SK-N-SH (cell line): ENCODE results near the gene NT5DC3. TPM values are rescaled to one million over a fixed set of nuclear protein-coding genes. Genes with fewer than 3 reads are reported as not detected.

Source experiments
- CTCF ChIA-PET: fragments of 300-600, 350-600 bp; formaldehyde crosslinking; extraction: SDS; loops from one replicate; lab custom pipeline; 2021; lab: Yijun Ruan, JAX
- POLR2A ChIA-PET: fragments of 350-600 bp; sonication (Branson Sonifier 250); formaldehyde crosslinking; extraction: SDS; loops from one replicate; lab custom pipeline; 2020; ENCODE audit warnings: antibody characterized with exemption, inconsistent platforms; lab: Yijun Ruan, JAX
- DNase-seq: peaks from one replicate; pipeline ENCODE4 v3.0.0; 2012
- H2AFZ ChIP-seq: fragments of 200-600 bp; sonication (generic); 2 replicates; pipeline ENCODE4 v1.8.1; 2016; ENCODE audit warnings: antibody characterized with exemption, mild to moderate bottlenecking, low read depth
- H3F3A ChIP-seq: fragments of 200-600 bp; sonication (generic); replicated peaks from 2 replicates; pipeline ENCODE3; 2016; ENCODE audit warnings: antibody characterized with exemption, mild to moderate bottlenecking; ENCODE audit not compliant: insufficient read depth
- H3K27ac ChIP-seq, 2 experiments: fragments of 200-500 bp in 1 of 2; fragments of 200-600 bp in 1 of 2; sonication (Bioruptor generic) in 1 of 2; sonication (generic), shearing (Covaris generic) in 1 of 2; 2 replicates each; pipeline versions ENCODE4 v1.5.1 to v1.6.1; 2014 to 2016; ENCODE audit warnings: low read depth in 2 of 2, inconsistent platforms in 1 of 2, low read length in 1 of 2, mild to moderate bottlenecking in 1 of 2, mixed read lengths in 1 of 2
- H3K27me3 ChIP-seq: fragments of 200-600 bp; sonication (generic), shearing (Covaris generic); 2 replicates; pipeline ENCODE4 v1.6.1; 2016; ENCODE audit warnings: mixed run types; ENCODE audit not compliant: insufficient read depth
- H3K36me3 ChIP-seq, 2 experiments: fragments of 200-500 bp in 1 of 2; fragments of 200-600 bp in 1 of 2; sonication (Bioruptor generic) in 1 of 2; sonication (generic) in 1 of 2; replicated peaks in 1 of 2; 2 replicates each; pipeline versions ENCODE3 to v1.5.1; 2014 to 2016; ENCODE audit warnings: low read length in 1 of 2, mild to moderate bottlenecking in 1 of 2; ENCODE audit not compliant: insufficient read depth in 2 of 2, control insufficient read depth in 1 of 2
- H3K4me1 ChIP-seq, 2 experiments: fragments of 200-500 bp in 1 of 2; fragments of 200-600 bp in 1 of 2; sonication (Bioruptor generic) in 1 of 2; sonication (generic), shearing (Covaris generic) in 1 of 2; 2 replicates each; pipeline versions ENCODE4 v1.5.1 to v1.6.1; 2014 to 2016; ENCODE audit warnings: low read depth in 1 of 2, low read length in 1 of 2, mixed run types in 1 of 2; ENCODE audit not compliant: insufficient read depth in 2 of 2, control insufficient read depth in 1 of 2
- H3K4me2 ChIP-seq: fragments of 200-600 bp; sonication (generic), shearing (Covaris generic); 2 replicates; pipeline ENCODE4 v1.6.1; 2017; ENCODE audit warnings: mixed run types
- H3K4me3 ChIP-seq, 2 experiments: fragments of 200-500 bp in 1 of 2; fragments of 200-600 bp in 1 of 2; sonication (Bioruptor generic) in 1 of 2; sonication (generic), shearing (Covaris generic) in 1 of 2; 2 replicates each; pipeline versions ENCODE4 v1.5.1 to v1.8.1; 2014 to 2016; ENCODE audit warnings: low read depth in 2 of 2, inconsistent platforms in 1 of 2, low read length in 1 of 2, mild to moderate bottlenecking in 1 of 2, mixed read lengths in 1 of 2, moderate library complexity in 1 of 2
- H3K79me2 ChIP-seq: fragments of 200-600 bp; sonication (generic); 2 replicates; pipeline ENCODE4 v1.8.1; 2017; ENCODE audit warnings: mild to moderate bottlenecking; ENCODE audit not compliant: insufficient read depth
- H3K9ac ChIP-seq: fragments of 200-600 bp; sonication (generic); 2 replicates; pipeline ENCODE4 v1.6.1; 2017; ENCODE audit warnings: mixed run types
- H3K9me2 ChIP-seq: fragments of 200-600 bp; sonication (generic); 2 replicates; pipeline ENCODE4 v1.6.1; 2017; ENCODE audit warnings: mixed run types
- H3K9me3 ChIP-seq: fragments of 200-600 bp; sonication (generic); 2 replicates; pipeline ENCODE4 v1.6.1; 2017; ENCODE audit warnings: mixed run types, mild to moderate bottlenecking, moderate library complexity
- H4K20me1 ChIP-seq: fragments of 200-600 bp; sonication (generic); 2 replicates; pipeline ENCODE4 v1.6.1; 2017; ENCODE audit warnings: mild to moderate bottlenecking, mixed run types; ENCODE audit not compliant: insufficient read depth
- EP300 ChIP-seq, 2 experiments: IDR thresholded peaks; 2 replicates each; pipeline versions ENCODE4 v1.4.0 to v1.6.1; 2012; ENCODE audit warnings: borderline replicate concordance in 1 of 2, low read depth in 1 of 2, low read length in 1 of 2
- FOSL2 ChIP-seq: IDR thresholded peaks from 2 replicates; pipeline ENCODE4 v1.4.0; 2012; ENCODE audit warnings: low read depth, mild to moderate bottlenecking, moderate library complexity, borderline replicate concordance
- FOXJ3 ChIP-seq: sonication (generic); formaldehyde crosslinking; IDR thresholded peaks from 2 replicates; pipeline ENCODE4 v1.5.1; 2020; ENCODE audit warnings: mild to moderate bottlenecking, missing genetic modification reagents
- FOXM1 ChIP-seq: IDR thresholded peaks from 2 replicates; pipeline ENCODE4 v1.4.0; 2012; ENCODE audit warnings: low read depth, mild to moderate bottlenecking
- GABPA ChIP-seq: IDR thresholded peaks from 2 replicates; pipeline ENCODE4 v1.4.0; 2012; ENCODE audit warnings: low read depth, mild to moderate bottlenecking
- GATA2 ChIP-seq: sonication (generic); formaldehyde crosslinking; IDR thresholded peaks from 2 replicates; pipeline ENCODE4 v1.5.0; 2020; ENCODE audit warnings: mild to moderate bottlenecking, missing genetic modification reagents
- JUND ChIP-seq: IDR thresholded peaks from 2 replicates; pipeline ENCODE4 v1.4.0; 2012
- MEF2A ChIP-seq: IDR thresholded peaks from 2 replicates; pipeline ENCODE4 v1.4.0; 2012; ENCODE audit warnings: low read depth, borderline replicate concordance
- NFIC ChIP-seq: IDR thresholded peaks from 2 replicates; pipeline ENCODE4 v1.4.0; 2012; ENCODE audit warnings: borderline replicate concordance
- POLR2AphosphoS5 ChIP-seq: IDR thresholded peaks from 2 replicates; pipeline ENCODE4 v1.6.1; 2012; ENCODE audit warnings: low read depth, low read length
- RAD21 ChIP-seq: IDR thresholded peaks from 2 replicates; pipeline ENCODE4 v1.6.1; 2012; ENCODE audit warnings: mild to moderate bottlenecking, low read length
- RFX5 ChIP-seq: IDR thresholded peaks from 2 replicates; pipeline ENCODE4 v1.6.1; 2012; ENCODE audit warnings: mild to moderate bottlenecking, improper control_type of control experiment, low read length
- SIN3A ChIP-seq: IDR thresholded peaks from 2 replicates; pipeline ENCODE4 v1.6.1; 2012; ENCODE audit warnings: low read depth, mild to moderate bottlenecking, low read length, moderate library complexity, borderline replicate concordance
- SMC3 ChIP-seq: IDR thresholded peaks from 2 replicates; pipeline ENCODE4 v1.6.1; 2012; ENCODE audit warnings: low read depth, low read length, improper control_type of control experiment
- TAF1 ChIP-seq: IDR thresholded peaks from 2 replicates; pipeline ENCODE4 v1.6.1; 2012; ENCODE audit warnings: low read depth, mild to moderate bottlenecking, low read length, moderate library complexity, borderline replicate concordance
- TCF12 ChIP-seq: IDR thresholded peaks from 2 replicates; pipeline ENCODE4 v1.4.0; 2012
- TEAD4 ChIP-seq: IDR thresholded peaks from 2 replicates; pipeline ENCODE4 v1.4.0; 2012; ENCODE audit warnings: mild to moderate bottlenecking, borderline replicate concordance; ENCODE audit not compliant: insufficient read depth
- YY1 ChIP-seq: IDR thresholded peaks from 2 replicates; pipeline ENCODE4 v1.4.0; 2012; ENCODE audit warnings: low read depth, mild to moderate bottlenecking
- WGBS: methylation state at CpG from one replicate; pipeline ENCODE4 v1.1.6; 2017; ENCODE audit warnings: low lambda C conversion rate; 5-methylcytosine and 5-hydroxymethylcytosine counted together
- polyA plus RNA-seq, 3 experiments: library from polyadenylated mRNA; depleted of rRNA; stranded (reverse); fragments of >200 nt; gene quantifications; 2 replicates each; pipeline ENCODE4 v1.2.3, GENCODE V29; 2012
- TF ChIP-seq, protein P1 (sequence below): fragments of 200-600 bp; sonication (generic); IDR thresholded peaks from 2 replicates; pipeline ENCODE4 v1.6.1; 2017; ENCODE audit warnings: antibody characterized with exemption, mild to moderate bottlenecking, moderate library complexity
- TF ChIP-seq, protein P2 (sequence below): fragments of 150-350 bp; IDR thresholded peaks from 2 replicates; pipeline ENCODE4 v1.6.1; 2017; ENCODE audit warnings: antibody characterized with exemption, low read length, low read depth, borderline replicate concordance
- TF ChIP-seq, protein P3 (sequence below): IDR thresholded peaks from 2 replicates; pipeline ENCODE4 v1.4.0; 2012; ENCODE audit warnings: low read depth, borderline replicate concordance
- TF ChIP-seq, protein P4 (sequence below): IDR thresholded peaks from 2 replicates; pipeline ENCODE4; 2012
- TF ChIP-seq, protein P5 (sequence below): IDR thresholded peaks from 2 replicates; pipeline ENCODE4 v1.4.0; 2012; ENCODE audit warnings: low read depth, borderline replicate concordance

The NT5DC3 gene
- polyA plus RNA-seq, 1 of the 3 experiments (the other 2 are of a cell fraction), result 11.0 TPM

DNA sequence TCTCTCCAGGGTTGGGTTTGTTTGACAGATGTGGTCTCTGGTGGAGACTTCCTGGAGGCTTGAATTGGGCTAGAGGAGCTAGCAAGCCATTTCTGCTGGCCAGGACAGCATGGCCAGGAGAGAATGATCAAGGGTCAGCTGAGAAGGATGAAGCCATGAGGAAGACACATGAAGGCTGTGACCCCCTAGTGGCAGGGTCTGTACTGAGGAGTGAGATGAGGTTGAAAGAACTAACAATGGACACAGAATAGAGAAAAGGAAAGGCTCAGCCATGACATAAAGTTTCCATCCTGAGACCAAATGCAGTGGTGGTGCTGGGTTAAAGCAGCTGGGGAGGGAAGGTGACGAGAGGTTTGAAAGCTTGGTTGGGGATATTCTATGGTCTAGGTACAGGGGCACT lies 89.9 kb downstream of the NT5DC3 start:
- WGBS, result 53% methylated on average over 1 of the region's 1 CpG
- no peaks in the 10 kb centered on the region for H3K9me3 ChIP-seq
- no peak for TF ChIP-seq TEAD4
- no peak for TF ChIP-seq NFIC
- no peak for TF ChIP-seq FOXJ3 (CRISPR knock-in tag)
- TF ChIP-seq SMC3, result no peak
- TF ChIP-seq, protein P1, sequence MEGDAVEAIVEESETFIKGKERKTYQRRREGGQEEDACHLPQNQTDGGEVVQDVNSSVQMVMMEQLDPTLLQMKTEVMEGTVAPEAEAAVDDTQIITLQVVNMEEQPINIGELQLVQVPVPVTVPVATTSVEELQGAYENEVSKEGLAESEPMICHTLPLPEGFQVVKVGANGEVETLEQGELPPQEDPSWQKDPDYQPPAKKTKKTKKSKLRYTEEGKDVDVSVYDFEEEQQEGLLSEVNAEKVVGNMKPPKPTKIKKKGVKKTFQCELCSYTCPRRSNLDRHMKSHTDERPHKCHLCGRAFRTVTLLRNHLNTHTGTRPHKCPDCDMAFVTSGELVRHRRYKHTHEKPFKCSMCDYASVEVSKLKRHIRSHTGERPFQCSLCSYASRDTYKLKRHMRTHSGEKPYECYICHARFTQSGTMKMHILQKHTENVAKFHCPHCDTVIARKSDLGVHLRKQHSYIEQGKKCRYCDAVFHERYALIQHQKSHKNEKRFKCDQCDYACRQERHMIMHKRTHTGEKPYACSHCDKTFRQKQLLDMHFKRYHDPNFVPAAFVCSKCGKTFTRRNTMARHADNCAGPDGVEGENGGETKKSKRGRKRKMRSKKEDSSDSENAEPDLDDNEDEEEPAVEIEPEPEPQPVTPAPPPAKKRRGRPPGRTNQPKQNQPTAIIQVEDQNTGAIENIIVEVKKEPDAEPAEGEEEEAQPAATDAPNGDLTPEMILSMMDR, result no peak; the same call in 1 of the 2 replicates
- TF ChIP-seq, protein P2, sequence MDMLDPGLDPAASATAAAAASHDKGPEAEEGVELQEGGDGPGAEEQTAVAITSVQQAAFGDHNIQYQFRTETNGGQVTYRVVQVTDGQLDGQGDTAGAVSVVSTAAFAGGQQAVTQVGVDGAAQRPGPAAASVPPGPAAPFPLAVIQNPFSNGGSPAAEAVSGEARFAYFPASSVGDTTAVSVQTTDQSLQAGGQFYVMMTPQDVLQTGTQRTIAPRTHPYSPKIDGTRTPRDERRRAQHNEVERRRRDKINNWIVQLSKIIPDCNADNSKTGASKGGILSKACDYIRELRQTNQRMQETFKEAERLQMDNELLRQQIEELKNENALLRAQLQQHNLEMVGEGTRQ, result no peak
- no peaks in the 10 kb centered on the region for H3K27me3 ChIP-seq
- CTCF ChIA-PET, result interaction anchor here (0.8 to 1.4 kb wide), 5 partner anchors 15 to 176 kb away, joined by 3 to 5 read pairs (median 3); no protein-coding TSS in a partner anchor
- no peaks in the 10 kb centered on the region for H3K9me2 ChIP-seq
- H3K27ac ChIP-seq, result no peak overlapping the region
- H3K36me3 ChIP-seq, result no peaks in the 10 kb centered on the region
- POLR2A ChIA-PET, result no interaction called here
- H2AFZ ChIP-seq, result no peak overlapping the region
- no peaks in the 10 kb centered on the region for H4K20me1 ChIP-seq
- no peak overlapping the region for H3K4me3 ChIP-seq
- no peak for DNase-seq
- H3K4me2 ChIP-seq, result no peak overlapping the region
- H3K79me2 ChIP-seq, result no peaks in the 10 kb centered on the region
- no peaks in the 10 kb centered on the region for H3K4me1 ChIP-seq
- H3F3A ChIP-seq, result no peaks in the 10 kb centered on the region
- no peak overlapping the region for H3K9ac ChIP-seq

DNA sequence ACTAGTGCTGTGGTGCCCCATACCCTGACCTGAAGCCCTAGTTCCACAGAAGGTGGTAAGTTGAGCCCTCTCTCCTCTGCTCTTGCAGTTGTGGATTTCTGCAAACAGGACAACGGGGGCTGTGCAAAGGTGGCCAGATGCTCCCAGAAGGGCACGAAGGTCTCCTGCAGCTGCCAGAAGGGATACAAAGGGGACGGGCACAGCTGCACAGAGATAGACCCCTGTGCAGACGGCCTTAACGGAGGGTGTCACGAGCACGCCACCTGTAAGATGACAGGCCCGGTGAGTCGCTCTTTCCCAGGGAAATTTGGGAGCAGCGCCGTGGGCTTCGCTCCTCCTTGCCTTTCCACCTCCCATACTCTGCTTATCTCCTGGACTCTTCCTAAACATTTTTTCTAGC lies 92.2 kb downstream of the NT5DC3 start:
- ChIA-PET CTCF (no interaction called here), POLR2A (no interaction called here)
- no peak overlapping the region for H3K4me3 ChIP-seq
- no peak for TF ChIP-seq FOXM1
- no peak for TF ChIP-seq JUND
- TF ChIP-seq MEF2A, result no peak
- TF ChIP-seq GATA2 (CRISPR knock-in tag), result no peak
- no peak for TF ChIP-seq RAD21
- no peak for TF ChIP-seq NFIC
- TF ChIP-seq GABPA, result no peak
- TF ChIP-seq RFX5, result no peak
- no peak for TF ChIP-seq FOXJ3 (CRISPR knock-in tag)
- no peak for TF ChIP-seq YY1
- TF ChIP-seq FOSL2, result no peak
- TF ChIP-seq, protein P3, sequence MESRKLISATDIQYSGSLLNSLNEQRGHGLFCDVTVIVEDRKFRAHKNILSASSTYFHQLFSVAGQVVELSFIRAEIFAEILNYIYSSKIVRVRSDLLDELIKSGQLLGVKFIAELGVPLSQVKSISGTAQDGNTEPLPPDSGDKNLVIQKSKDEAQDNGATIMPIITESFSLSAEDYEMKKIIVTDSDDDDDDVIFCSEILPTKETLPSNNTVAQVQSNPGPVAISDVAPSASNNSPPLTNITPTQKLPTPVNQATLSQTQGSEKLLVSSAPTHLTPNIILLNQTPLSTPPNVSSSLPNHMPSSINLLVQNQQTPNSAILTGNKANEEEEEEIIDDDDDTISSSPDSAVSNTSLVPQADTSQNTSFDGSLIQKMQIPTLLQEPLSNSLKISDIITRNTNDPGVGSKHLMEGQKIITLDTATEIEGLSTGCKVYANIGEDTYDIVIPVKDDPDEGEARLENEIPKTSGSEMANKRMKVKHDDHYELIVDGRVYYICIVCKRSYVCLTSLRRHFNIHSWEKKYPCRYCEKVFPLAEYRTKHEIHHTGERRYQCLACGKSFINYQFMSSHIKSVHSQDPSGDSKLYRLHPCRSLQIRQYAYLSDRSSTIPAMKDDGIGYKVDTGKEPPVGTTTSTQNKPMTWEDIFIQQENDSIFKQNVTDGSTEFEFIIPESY, result no peak
- TF ChIP-seq TCF12, result no peak
- TF ChIP-seq, protein P4, sequence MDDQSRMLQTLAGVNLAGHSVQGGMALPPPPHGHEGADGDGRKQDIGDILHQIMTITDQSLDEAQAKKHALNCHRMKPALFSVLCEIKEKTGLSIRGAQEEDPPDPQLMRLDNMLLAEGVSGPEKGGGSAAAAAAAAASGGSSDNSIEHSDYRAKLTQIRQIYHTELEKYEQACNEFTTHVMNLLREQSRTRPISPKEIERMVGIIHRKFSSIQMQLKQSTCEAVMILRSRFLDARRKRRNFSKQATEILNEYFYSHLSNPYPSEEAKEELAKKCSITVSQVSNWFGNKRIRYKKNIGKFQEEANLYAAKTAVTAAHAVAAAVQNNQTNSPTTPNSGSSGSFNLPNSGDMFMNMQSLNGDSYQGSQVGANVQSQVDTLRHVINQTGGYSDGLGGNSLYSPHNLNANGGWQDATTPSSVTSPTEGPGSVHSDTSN, result no peak
- no peak for TF ChIP-seq POLR2AphosphoS5
- no peak for TF ChIP-seq TEAD4
- no peak for TF ChIP-seq EP300 (IDR thresholded peaks at IDR 0.05; ENCODE audit: borderline replicate concordance in 1 of 2, low read depth in 1 of 2, low read length in 1 of 2)
- no peak for TF ChIP-seq TAF1
- TF ChIP-seq SIN3A, result no peak
- TF ChIP-seq, protein P5, sequence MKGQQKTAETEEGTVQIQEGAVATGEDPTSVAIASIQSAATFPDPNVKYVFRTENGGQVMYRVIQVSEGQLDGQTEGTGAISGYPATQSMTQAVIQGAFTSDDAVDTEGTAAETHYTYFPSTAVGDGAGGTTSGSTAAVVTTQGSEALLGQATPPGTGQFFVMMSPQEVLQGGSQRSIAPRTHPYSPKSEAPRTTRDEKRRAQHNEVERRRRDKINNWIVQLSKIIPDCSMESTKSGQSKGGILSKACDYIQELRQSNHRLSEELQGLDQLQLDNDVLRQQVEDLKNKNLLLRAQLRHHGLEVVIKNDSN, result no peak
- no peak overlapping the region for H3K27ac ChIP-seq
- WGBS, result 92% methylated on average over 9 of the region's 12 CpGs
- no peaks in the 10 kb centered on the region for H3K9me3 ChIP-seq
- H3F3A ChIP-seq, result no peaks in the 10 kb centered on the region
- H4K20me1 ChIP-seq, result no peaks in the 10 kb centered on the region
- no peak overlapping the region for H3K9ac ChIP-seq
- no peaks in the 10 kb centered on the region for H3K27me3 ChIP-seq
- H3K4me2 ChIP-seq, result no peak overlapping the region
- H3K79me2 ChIP-seq, result no peaks in the 10 kb centered on the region
- H3K9me2 ChIP-seq, result no peaks in the 10 kb centered on the region
- H3K36me3 ChIP-seq, result no peaks in the 10 kb centered on the region
- no peak overlapping the region for H2AFZ ChIP-seq
- DNase-seq, result no peak
- no peaks in the 10 kb centered on the region for H3K4me1 ChIP-seq
